Stimulated activated CD4-positive, alpha-beta T cell treated with anti-CD3 and anti-CD28 coated beads, Interleukin-15, amount 100 ng/mL, for 48 hours (primary cell): Measurements from ENCODE around the gene ACVR1C.
A peak's percentile ranks its signal among the peaks of the same experiment; 100 is the strongest.

Source experiments
- DNase-seq, 2 donors: peaks; one replicate each; pipeline ENCODE4 v3.0.0-alpha.2; 2020; ENCODE audit warnings: low read depth in 2 of 2

The ACVR1C gene

GRCh38 chr2:157497638-157498314 is 130.9 kb downstream of the ACVR1C start:
- no peak for DNase-seq

- DNase-seq = peak; percentile 54 to 60
Measured at GRCh38 chr2:157492189-157492773, 136.4 kb downstream of the ACVR1C start.

- no peak for DNase-seq
Measured at GRCh38 chr2:157489983-157490382, 138.7 kb downstream of the ACVR1C start.

- no peak for DNase-seq
Measured at GRCh38 chr2:157488877-157489276, 139.8 kb downstream of the ACVR1C start.

GRCh38 chr2:157487747-157488146 is 140.9 kb downstream of the ACVR1C start:
- DNase-seq = no peak

GRCh38 chr2:157487271-157487610 is 141.4 kb downstream of the ACVR1C start:
- DNase-seq = no peak

- no peak for DNase-seq
Measured at GRCh38 chr2:157486596-157487270, 141.9 kb downstream of the ACVR1C start.

GRCh38 chr2:157480182-157480961 is 148.3 kb downstream of the ACVR1C start:
- DNase-seq = peak; percentile 51 to 53

- no peak for DNase-seq
Measured at GRCh38 chr2:157479081-157480027, 149.3 kb downstream of the ACVR1C start.

GRCh38 chr2:157477919-157478318 is 150.7 kb downstream of the ACVR1C start:
- DNase-seq = no peak

- DNase-seq = no peak
Measured at GRCh38 chr2:157476953-157477709, 151.5 kb downstream of the ACVR1C start.
